ENCODE data around the gene MARK2. TPM values are rescaled to one million over a fixed set of nuclear protein-coding genes. Genes with fewer than 3 reads are reported as not detected.

MARK2 gene
- total RNA-seq, 4 donors from 2014 or later = 78.3 to 87.2 (median 81.2) TPM

DNA sequence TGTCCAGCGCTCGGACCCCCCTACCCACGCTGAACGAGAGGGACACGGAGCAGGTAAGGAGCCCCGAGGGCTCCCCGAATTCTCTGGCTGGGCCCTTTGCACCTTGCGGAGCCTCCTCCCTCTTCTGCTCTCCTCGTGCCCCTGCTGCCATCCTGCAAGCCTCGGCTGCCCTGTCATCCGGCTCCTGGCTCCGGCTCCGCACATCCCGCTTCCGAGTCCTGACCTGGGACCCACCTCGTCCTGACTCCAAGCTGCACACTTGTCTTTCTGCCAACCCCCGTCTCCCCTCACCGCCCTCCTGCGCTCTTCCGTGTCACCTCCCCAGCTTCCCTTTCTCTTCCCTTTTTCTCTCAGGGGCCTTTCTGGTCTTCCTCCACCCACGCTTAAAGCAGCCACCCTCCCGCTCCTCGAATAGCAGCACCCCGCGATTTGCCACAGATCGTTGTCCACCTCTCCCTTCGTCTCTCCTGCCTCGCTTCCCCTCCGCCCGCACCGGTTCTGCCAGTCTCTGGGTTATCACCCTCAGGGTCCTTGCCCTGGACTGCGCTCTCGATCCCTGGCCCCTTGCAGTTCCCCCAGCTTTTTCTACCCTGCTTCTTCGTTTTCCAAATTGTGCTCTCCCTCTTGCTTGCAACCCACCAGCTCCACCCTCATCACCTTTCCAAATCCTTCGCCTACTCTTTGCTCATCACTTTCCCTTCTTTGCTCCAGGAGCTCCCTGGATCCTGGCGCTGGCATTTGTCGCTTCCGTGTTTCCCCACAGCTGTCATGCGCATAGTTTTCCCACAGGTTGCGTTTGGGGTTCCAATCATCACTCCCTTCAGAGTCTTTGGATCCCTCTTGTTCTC lies 822 bp downstream of the MARK2 start:
- peak in 1 of 2 donors; percentile 37 for DNase-seq (ENCODE audit: low spot score in 2 of 2)
- intact Hi-C loops (cut with DNase I; ENCODE audit: low total_unique reads) = no loop called here
- TF ChIP-seq POLR2A (IDR thresholded peaks at IDR 0.05) = no peak
- TF ChIP-seq, protein P1, sequence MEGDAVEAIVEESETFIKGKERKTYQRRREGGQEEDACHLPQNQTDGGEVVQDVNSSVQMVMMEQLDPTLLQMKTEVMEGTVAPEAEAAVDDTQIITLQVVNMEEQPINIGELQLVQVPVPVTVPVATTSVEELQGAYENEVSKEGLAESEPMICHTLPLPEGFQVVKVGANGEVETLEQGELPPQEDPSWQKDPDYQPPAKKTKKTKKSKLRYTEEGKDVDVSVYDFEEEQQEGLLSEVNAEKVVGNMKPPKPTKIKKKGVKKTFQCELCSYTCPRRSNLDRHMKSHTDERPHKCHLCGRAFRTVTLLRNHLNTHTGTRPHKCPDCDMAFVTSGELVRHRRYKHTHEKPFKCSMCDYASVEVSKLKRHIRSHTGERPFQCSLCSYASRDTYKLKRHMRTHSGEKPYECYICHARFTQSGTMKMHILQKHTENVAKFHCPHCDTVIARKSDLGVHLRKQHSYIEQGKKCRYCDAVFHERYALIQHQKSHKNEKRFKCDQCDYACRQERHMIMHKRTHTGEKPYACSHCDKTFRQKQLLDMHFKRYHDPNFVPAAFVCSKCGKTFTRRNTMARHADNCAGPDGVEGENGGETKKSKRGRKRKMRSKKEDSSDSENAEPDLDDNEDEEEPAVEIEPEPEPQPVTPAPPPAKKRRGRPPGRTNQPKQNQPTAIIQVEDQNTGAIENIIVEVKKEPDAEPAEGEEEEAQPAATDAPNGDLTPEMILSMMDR (IDR thresholded peaks at IDR 0.05) = no peak
- WGBS, 2 donors = 1% methylated on average over 39 of the region's 40 CpGs
- H3K4me3 ChIP-seq (ENCODE audit: low read depth, poor library complexity, severe bottlenecking) = peak overlapping the region; percentile 76

DNA sequence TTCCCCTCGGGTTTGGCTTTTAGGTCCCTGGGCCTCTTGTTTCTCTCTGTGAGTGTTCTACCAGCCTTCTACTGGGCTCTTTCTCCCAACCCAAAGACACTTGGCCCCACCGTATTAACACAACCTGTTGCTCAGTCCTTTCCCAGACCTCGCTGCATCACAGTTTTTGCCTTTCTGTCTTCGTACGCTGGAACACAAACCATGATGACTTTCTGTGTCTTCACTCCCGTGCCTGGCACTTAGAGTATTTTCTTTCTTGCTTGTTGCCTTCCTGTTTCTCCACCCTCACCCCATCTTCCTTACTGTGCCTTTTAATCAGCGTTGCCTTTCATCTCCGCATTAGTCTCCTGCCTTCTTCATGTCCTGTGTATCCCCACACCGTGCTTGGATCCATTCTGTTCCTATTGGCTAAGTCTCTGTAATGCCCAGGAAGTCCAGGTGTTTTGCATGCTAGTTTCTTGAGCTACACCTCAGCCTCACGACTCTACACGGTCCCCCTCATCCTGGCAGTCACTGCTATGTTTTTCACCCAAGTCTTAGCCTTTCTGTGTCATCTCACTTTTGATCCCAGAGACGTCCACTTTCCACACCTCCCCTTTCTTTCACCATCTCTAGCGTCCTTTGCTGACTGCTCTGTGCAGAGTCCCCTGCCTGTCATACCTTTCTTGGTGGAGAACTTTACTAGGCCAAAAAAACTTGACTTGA lies 1.6 kb downstream of the MARK2 start:
- no peak for TF ChIP-seq POLR2A (IDR thresholded peaks at IDR 0.05)
- TF ChIP-seq, protein P1 (IDR thresholded peaks at IDR 0.05) = no peak
- intact Hi-C loops (cut with DNase I; ENCODE audit: low total_unique reads) = no loop called here
- 3 to 4% methylated on average over 13 of the region's 13 CpGs for WGBS, 2 donors
- H3K4me3 ChIP-seq (ENCODE audit: low read depth, poor library complexity, severe bottlenecking) = peak overlapping the region; percentile 76
- DNase-seq (ENCODE audit: low spot score in 2 of 2) = no peak

DNA sequence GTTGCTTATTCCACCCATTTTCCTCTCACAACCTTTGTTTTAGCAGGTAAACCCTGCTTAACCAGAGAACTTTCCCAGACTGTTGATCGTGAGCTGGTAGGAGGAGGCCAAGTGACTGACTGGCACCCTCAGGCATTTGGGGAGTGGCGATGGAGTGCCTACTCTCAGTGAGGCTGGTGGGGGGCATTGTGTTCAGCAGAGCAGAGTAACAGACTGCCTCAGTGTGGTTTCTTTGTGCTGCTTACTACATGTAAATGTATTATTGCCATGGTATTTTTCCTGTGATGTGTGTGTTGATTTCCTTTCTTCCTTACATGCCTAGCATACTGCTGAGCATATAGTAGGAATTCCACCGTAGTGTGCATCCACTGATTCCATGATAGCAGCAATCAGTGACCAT lies 2.6 kb downstream of the MARK2 start:
- intact Hi-C loops (cut with DNase I; ENCODE audit: low total_unique reads) = no loop called here
- 22 to 23% methylated on average over 3 of the region's 3 CpGs for WGBS, 2 donors
- H3K4me3 ChIP-seq (ENCODE audit: low read depth, poor library complexity, severe bottlenecking) = no peak overlapping the region
- TF ChIP-seq POLR2A (IDR thresholded peaks at IDR 0.05) = no peak
- TF ChIP-seq, protein P1 (IDR thresholded peaks at IDR 0.05) = no peak
- no peak for DNase-seq (ENCODE audit: low spot score in 2 of 2)

DNA sequence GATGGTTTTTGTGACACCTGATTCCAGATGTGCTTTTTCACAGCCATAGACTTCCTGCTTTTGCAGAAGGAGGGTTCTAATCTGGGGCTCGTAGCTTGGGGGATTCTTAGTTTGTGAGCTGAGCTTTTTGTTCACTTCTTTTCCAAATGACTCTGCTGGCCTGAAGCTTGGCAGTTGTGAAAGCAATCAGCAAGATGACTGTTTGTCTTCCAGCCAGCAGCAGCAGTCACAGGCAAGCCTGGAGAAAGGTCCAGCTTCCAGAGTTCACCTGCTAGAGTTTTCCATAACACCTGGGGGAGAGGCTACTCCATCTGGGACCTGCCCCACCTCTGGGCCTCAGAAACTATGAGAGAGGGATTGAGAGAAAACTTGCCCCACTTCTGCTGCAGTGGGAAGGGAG lies 4.1 kb downstream of the MARK2 start:
- H3K4me3 ChIP-seq (ENCODE audit: low read depth, poor library complexity, severe bottlenecking) = no peak overlapping the region
- no peak for TF ChIP-seq POLR2A (IDR thresholded peaks at IDR 0.05)
- TF ChIP-seq, protein P1 (IDR thresholded peaks at IDR 0.05) = no peak
- no peak for DNase-seq (ENCODE audit: low spot score in 2 of 2)
- intact Hi-C loops (cut with DNase I; ENCODE audit: low total_unique reads) = no loop called here
- 23 to 45% methylated on average over 1 of the region's 1 CpG for WGBS, 2 donors

DNA sequence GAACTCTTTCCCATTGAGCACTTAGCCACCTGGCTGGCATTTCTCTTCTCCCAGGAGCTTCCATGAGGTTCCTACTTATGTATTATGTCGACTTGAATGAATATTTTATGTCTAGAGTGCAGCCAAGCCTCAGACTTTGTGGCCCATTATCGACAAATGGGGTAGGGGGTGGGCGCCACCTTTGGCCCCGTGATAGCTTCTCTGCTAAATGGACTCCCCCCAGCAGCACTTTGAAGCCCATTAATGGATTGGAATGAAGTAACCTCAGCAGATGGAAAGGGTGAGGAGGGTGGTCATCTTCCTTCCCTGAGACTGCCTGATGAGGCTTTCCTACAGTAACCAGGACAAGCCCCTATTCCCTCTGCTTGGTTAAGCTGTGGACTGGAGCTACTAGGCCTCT lies 5.9 kb downstream of the MARK2 start:
- 81 to 85% methylated on average over 4 of the region's 4 CpGs for WGBS, 2 donors
- no peak for DNase-seq (ENCODE audit: low spot score in 2 of 2)
- intact Hi-C loops (cut with DNase I; ENCODE audit: low total_unique reads) = no loop called here
- no peak overlapping the region for H3K4me3 ChIP-seq (ENCODE audit: low read depth, poor library complexity, severe bottlenecking)
- TF ChIP-seq POLR2A (IDR thresholded peaks at IDR 0.05) = no peak
- TF ChIP-seq, protein P1 (IDR thresholded peaks at IDR 0.05) = no peak
